Measurements from ENCODE around the gene IRX4.

Gene IRX4

DNA sequence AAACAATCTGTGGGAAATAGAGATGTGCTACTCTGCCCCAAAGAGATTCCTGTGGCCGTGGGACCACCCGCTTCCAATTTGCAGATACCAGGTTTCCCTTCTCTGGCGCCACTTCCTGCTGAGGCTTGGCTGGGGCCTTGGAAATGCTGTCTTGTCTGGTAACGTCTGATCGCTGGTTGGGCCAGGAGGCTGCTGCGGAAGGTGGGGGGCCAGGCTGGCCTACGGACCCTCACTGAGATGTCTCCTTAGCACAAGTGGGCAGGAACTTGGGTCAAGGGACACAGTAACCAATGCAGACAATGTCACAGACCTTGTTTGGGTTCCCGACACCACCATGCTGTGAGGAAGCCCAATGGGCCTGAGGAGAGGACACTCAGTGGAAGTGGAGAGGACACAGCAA, 31.7 kb upstream of the IRX4 start:
- no peak for DNase-seq (ENCODE audit: low spot score)
- in situ Hi-C loops (cut with MboI; ENCODE audit: low pct_unique_long_range_greater_than_20kb, low sequenced_read_pairs, unreplicated experiment): no loop called here
- no peak for TF ChIP-seq CTCF (IDR thresholded peaks at IDR 0.05; ENCODE audit: extremely low read depth, insufficient read depth, missing control alignments)

GRCh38 chr5:1913578-1913977, 30.9 kb upstream of the IRX4 start:
- no peak for DNase-seq (ENCODE audit: low spot score)
- in situ Hi-C loops (cut with MboI; ENCODE audit: low pct_unique_long_range_greater_than_20kb, low sequenced_read_pairs, unreplicated experiment): no loop called here
- TF ChIP-seq CTCF (IDR thresholded peaks at IDR 0.05; ENCODE audit: extremely low read depth, insufficient read depth, missing control alignments): no peak

GRCh38 chr5:1912951-1913565, 30.3 kb upstream of the IRX4 start:
- no peak for DNase-seq (ENCODE audit: low spot score)
- in situ Hi-C loops (cut with MboI; ENCODE audit: low pct_unique_long_range_greater_than_20kb, low sequenced_read_pairs, unreplicated experiment): no loop called here
- TF ChIP-seq CTCF (IDR thresholded peaks at IDR 0.05; ENCODE audit: extremely low read depth, insufficient read depth, missing control alignments): no peak

DNA sequence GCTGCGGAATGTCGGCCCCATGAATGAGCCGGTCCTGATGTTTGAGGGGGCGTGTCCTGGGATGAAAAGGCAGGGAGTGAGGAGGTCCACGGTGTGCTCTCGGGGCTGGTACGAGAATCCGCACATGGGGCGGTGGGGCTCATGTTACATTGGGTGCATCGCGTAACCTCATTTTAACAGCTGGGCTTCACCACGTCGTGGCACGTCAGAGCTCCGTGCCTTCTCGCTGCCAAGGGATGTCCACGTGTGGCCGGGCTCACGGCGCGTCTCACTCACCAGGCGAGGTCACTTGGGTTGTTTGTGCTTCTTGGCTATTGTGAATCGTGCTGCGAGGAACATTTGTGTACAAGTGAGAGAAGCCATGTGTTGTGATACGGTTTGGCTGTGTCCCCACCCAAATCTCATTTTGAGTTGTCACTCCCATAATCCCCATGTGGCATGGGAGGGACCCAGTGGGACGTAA, 29.1 kb upstream of the IRX4 start:
- in situ Hi-C loops (cut with MboI; ENCODE audit: low pct_unique_long_range_greater_than_20kb, low sequenced_read_pairs, unreplicated experiment): no loop called here
- no peak for DNase-seq (ENCODE audit: low spot score)
- no peak for TF ChIP-seq CTCF (IDR thresholded peaks at IDR 0.05; ENCODE audit: extremely low read depth, insufficient read depth, missing control alignments)

DNA sequence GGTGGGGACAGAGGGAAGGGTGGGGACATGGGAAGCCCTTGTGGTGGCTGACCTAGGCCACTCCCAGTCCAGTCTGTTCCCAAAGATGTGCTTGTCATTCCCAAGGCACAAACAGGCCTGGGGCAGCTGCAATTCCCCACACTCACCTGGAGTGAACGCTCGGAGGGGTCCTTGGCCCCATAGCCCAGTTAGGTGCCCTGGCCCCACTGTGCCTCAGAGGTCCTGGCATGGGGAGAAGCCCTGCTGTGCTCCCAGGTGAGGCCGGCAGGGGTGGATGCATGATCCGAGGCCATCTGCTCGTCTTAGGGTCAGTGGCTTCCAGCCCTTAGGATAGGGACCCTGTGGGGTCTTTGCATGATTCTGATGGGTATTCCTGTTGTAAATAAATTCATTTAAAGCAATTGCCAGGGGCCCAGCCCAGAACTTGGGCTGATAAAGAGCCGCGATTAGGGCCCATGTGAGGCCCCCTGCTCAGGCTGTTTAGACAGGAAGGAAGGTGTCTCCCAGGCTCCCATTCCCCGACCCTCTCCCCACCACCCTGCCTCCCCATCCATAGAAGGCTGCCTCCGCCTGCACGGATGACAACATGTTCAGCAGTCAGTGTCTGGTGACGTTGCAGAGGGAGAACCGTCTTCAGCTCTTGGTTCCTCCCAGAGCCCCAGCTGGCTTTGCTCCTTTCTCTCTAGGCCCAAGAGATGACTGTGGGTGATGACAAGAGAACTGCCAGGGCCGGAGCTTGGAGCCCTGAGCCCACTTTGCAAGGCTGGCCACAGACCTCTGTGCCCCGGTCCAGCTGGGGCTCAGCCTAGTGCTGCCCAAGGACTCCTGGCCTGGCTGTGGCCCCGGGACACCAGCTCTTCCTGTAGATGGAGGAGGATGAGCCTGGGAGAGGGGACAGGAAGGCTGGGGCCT, 28.4 kb upstream of the IRX4 start:
- in situ Hi-C loops (cut with MboI; ENCODE audit: low pct_unique_long_range_greater_than_20kb, low sequenced_read_pairs, unreplicated experiment): no loop called here
- TF ChIP-seq CTCF (IDR thresholded peaks at IDR 0.05; ENCODE audit: extremely low read depth, insufficient read depth, missing control alignments): no peak
- DNase-seq (ENCODE audit: low spot score): no peak

GRCh38 chr5:1910081-1910760, 27.5 kb upstream of the IRX4 start:
- in situ Hi-C loops (cut with MboI; ENCODE audit: low pct_unique_long_range_greater_than_20kb, low sequenced_read_pairs, unreplicated experiment): no loop called here
- DNase-seq (ENCODE audit: low spot score): no peak
- no peak for TF ChIP-seq CTCF (IDR thresholded peaks at IDR 0.05; ENCODE audit: extremely low read depth, insufficient read depth, missing control alignments)
